KBM-7 (cell line): ENCODE measurements around the gene TMC3.

Source experiments
- DNase-seq: peaks from one replicate; pipeline ENCODE4 v3.0.0-alpha.2; 2015
- in situ Hi-C: fragments of 300-500 bp; cut with MboI; formaldehyde crosslinking; loops from 2 replicates; pipeline ENCODE4 v1.14.3; 2020; ENCODE audit warnings: low sequenced_read_pairs, low pct_unique_long_range_greater_than_20kb, mixed read lengths

TMC3 gene

GRCh38 chr15:81387621-81388435 is 13.8 kb upstream of the TMC3 start:
- in situ Hi-C loops, result no loop called here
- DNase-seq, result no peak

GRCh38 chr15:81386947-81387346 is 12.9 kb upstream of the TMC3 start:
- in situ Hi-C loops, result no loop called here
- DNase-seq, result no peak

- in situ Hi-C loops, result no loop called here
- no peak for DNase-seq
Measured at GRCh38 chr15:81385721-81386076, 11.7 kb upstream of the TMC3 start.

- peak; percentile 85 for DNase-seq
- in situ Hi-C loops, result no loop called here
Measured at GRCh38 chr15:81384891-81385720, 11.1 kb upstream of the TMC3 start.

- no peak for DNase-seq
- in situ Hi-C loops, result no loop called here
Measured at GRCh38 chr15:81381720-81382119, 7.7 kb upstream of the TMC3 start.

GRCh38 chr15:81380668-81381067 is 6.7 kb upstream of the TMC3 start:
- DNase-seq, result no peak
- in situ Hi-C loops, result no loop called here

- DNase-seq, result no peak
- in situ Hi-C loops, result no loop called here
Measured at GRCh38 chr15:81380203-81380602, 6.2 kb upstream of the TMC3 start.

- DNase-seq, result no peak
- in situ Hi-C loops, result no loop called here
Measured at GRCh38 chr15:81379269-81379668, 5.3 kb upstream of the TMC3 start.

GRCh38 chr15:81378443-81378842 is 4.4 kb upstream of the TMC3 start:
- in situ Hi-C loops, result no loop called here
- DNase-seq, result no peak

- in situ Hi-C loops, result no loop called here
- no peak for DNase-seq
Measured at GRCh38 chr15:81377871-81378270, 3.9 kb upstream of the TMC3 start.

GRCh38 chr15:81376231-81376630 is 2.2 kb upstream of the TMC3 start:
- in situ Hi-C loops, result no loop called here
- DNase-seq, result no peak

- in situ Hi-C loops, result no loop called here
Measured at GRCh38 chr15:81375461-81375860, 1.4 kb upstream of the TMC3 start.

GRCh38 chr15:81373176-81373575 is 837 bp downstream of the TMC3 start:
- in situ Hi-C loops, result no loop called here
- DNase-seq, result no peak

More at GRCh38 chr15:81375461-81375860, 1.4 kb upstream of the TMC3 start:
- DNase-seq, result no peak

GRCh38 chr15:81372575-81372974 is 1.4 kb downstream of the TMC3 start:
- no peak for DNase-seq

GRCh38 chr15:81363718-81364500 is 10.1 kb downstream of the TMC3 start:
- in situ Hi-C loops, result no loop called here
- DNase-seq, result no peak

More at GRCh38 chr15:81372575-81372974, 1.4 kb downstream of the TMC3 start:
- in situ Hi-C loops, result no loop called here

GRCh38 chr15:81363276-81363675 is 10.7 kb downstream of the TMC3 start:
- no peak for DNase-seq
- in situ Hi-C loops, result no loop called here

GRCh38 chr15:81362790-81363189 is 11.2 kb downstream of the TMC3 start:
- in situ Hi-C loops, result no loop called here

GRCh38 chr15:81361891-81362290 is 12.1 kb downstream of the TMC3 start:
- in situ Hi-C loops, result no loop called here
- no peak for DNase-seq

More at GRCh38 chr15:81362790-81363189, 11.2 kb downstream of the TMC3 start:
- DNase-seq, result no peak

GRCh38 chr15:81360491-81360890 is 13.5 kb downstream of the TMC3 start:
- in situ Hi-C loops, result no loop called here
- no peak for DNase-seq

GRCh38 chr15:81358248-81358647 is 15.8 kb downstream of the TMC3 start:
- in situ Hi-C loops, result no loop called here

More at GRCh38 chr15:81358248-81358647, 15.8 kb downstream of the TMC3 start:
- no peak for DNase-seq
